H1 (cell line): ENCODE measurements around the gene SCAP. TPM values are rescaled to one million over a fixed set of nuclear protein-coding genes. Genes with fewer than 3 reads are reported as not detected.

Experiments
- CTCF ChIA-PET: fragments of 300-600 bp; sonication (Branson Sonifier 250); formaldehyde crosslinking; loops from one replicate; lab custom pipeline; 2021; ENCODE audit not compliant: partially characterized antibody; lab: Charles Lee
- POLR2A ChIA-PET: fragments of 300-600 bp; sonication (Branson Sonifier 250); formaldehyde crosslinking; loops from one replicate; lab custom pipeline; 2021; ENCODE audit warnings: inconsistent platforms; ENCODE audit not compliant: partially characterized antibody; lab: Charles Lee
- DNase-seq, 2 experiments: peaks; one replicate each; pipeline versions ENCODE4 v3.0.0 to v3.0.0-alpha.2; 2010 to 2022; ENCODE audit warnings: low spot score in 2 of 2, low read depth in 1 of 2, mixed read lengths in 1 of 2
- FAIRE-seq: peaks from 2 replicates; lab custom pipeline; 2011; peaks lifted over from hg19 to GRCh38; lab: Jason Lieb, UNC
- H2AFZ ChIP-seq: 2 replicates; pipeline ENCODE4 v1.8.1; 2012; ENCODE audit warnings: low read length, inconsistent platforms
- H2AK5ac ChIP-seq: 2 replicates; pipeline ENCODE4 v1.6.1; 2013; ENCODE audit warnings: low read depth, low read length
- H2BK120ac ChIP-seq: replicated peaks from 2 replicates; pipeline ENCODE3; 2013; ENCODE audit warnings: low read depth, low read length, inconsistent platforms
- H2BK12ac ChIP-seq: 2 replicates; pipeline ENCODE4 v1.6.1; 2013; ENCODE audit warnings: low read depth, low read length
- H2BK15ac ChIP-seq: 2 replicates; pipeline ENCODE4 v1.6.1; 2013; ENCODE audit warnings: low read length
- H2BK20ac ChIP-seq: 2 replicates; pipeline ENCODE4 v1.6.1; 2013; ENCODE audit warnings: low read length
- H2BK5ac ChIP-seq: 2 replicates; pipeline ENCODE4 v1.6.1; 2013; ENCODE audit warnings: low read depth, low read length
- H3K14ac ChIP-seq: 2 replicates; pipeline ENCODE4 v1.6.1; 2013; ENCODE audit warnings: inconsistent platforms; ENCODE audit not compliant: insufficient read length
- H3K18ac ChIP-seq: 2 replicates; pipeline ENCODE4 v1.6.1; 2013; ENCODE audit warnings: low read length; ENCODE audit errors: extremely low read depth
- H3K23ac ChIP-seq: 2 replicates; pipeline ENCODE4 v1.6.1; 2013; ENCODE audit warnings: inconsistent platforms; ENCODE audit not compliant: insufficient read length
- H3K23me2 ChIP-seq: 2 replicates; pipeline ENCODE4 v1.6.1; 2013; ENCODE audit warnings: low read depth, low read length
- H3K27ac ChIP-seq: 2 replicates; pipeline ENCODE4 v1.6.1; 2011; ENCODE audit warnings: low read depth, low read length, inconsistent platforms
- H3K27me3 ChIP-seq, 4 experiments: replicated peaks in 1 of 4; 1 replicate in 1 of 4; 2 replicates in 3 of 4; pipeline versions ENCODE4 v1.6.1 to v1.8.1; 2011 to 2013; ENCODE audit warnings: low read length in 3 of 4, mild to moderate bottlenecking in 3 of 4, inconsistent platforms in 2 of 4, mixed read lengths in 2 of 4, moderate library complexity in 1 of 4; ENCODE audit not compliant: control insufficient read depth in 3 of 4, insufficient read depth in 3 of 4; ENCODE audit errors: extremely low read depth in 1 of 4
- H3K36me3 ChIP-seq, 4 experiments: 2 replicates each; pipeline versions ENCODE4 v1.6.1 to v1.8.1; 2011 to 2013; ENCODE audit warnings: mild to moderate bottlenecking in 4 of 4, low read length in 3 of 4, moderate library complexity in 2 of 4, control low read depth in 1 of 4, inconsistent platforms in 1 of 4; ENCODE audit not compliant: insufficient read depth in 4 of 4, control insufficient read depth in 2 of 4
- H3K4ac ChIP-seq: replicated peaks from 2 replicates; pipeline ENCODE3; 2013; ENCODE audit warnings: low read length, low read depth, mixed read lengths, inconsistent platforms; ENCODE audit not compliant: insufficient read length
- H3K4me1 ChIP-seq, 4 experiments: replicated peaks in 1 of 4; 1 replicate in 1 of 4; 2 replicates in 3 of 4; pipeline versions ENCODE4 v1.6.1 to v1.8.1; 2011 to 2013; ENCODE audit warnings: low read length in 3 of 4, inconsistent platforms in 2 of 4, mixed read lengths in 1 of 4; ENCODE audit not compliant: insufficient read depth in 4 of 4, control insufficient read depth in 3 of 4
- H3K4me2 ChIP-seq, 2 experiments: 2 replicates each; pipeline versions ENCODE4 v1.6.1 to v1.8.1; 2011 to 2013; ENCODE audit warnings: low read depth in 2 of 2, low read length in 2 of 2, control low read depth in 1 of 2, inconsistent platforms in 1 of 2, mild to moderate bottlenecking in 1 of 2; ENCODE audit not compliant: insufficient read depth in 1 of 2
- H3K4me3 ChIP-seq, 4 experiments: fragments of 200-600, 300-600 bp in 1 of 4; sonication (generic), shearing (Covaris generic), sonication (Bioruptor Twin) in 1 of 4; 2 replicates each; pipeline versions ENCODE4 v1.5.1 to v1.8.1; 2011 to 2016; ENCODE audit warnings: low read length in 4 of 4, low read depth in 3 of 4, control low read depth in 2 of 4, inconsistent platforms in 2 of 4, mild to moderate bottlenecking in 2 of 4, mixed read lengths in 1 of 4, moderate library complexity in 1 of 4; ENCODE audit not compliant: insufficient read depth in 2 of 4; ENCODE audit errors: extremely low read depth in 1 of 4
- H3K56ac ChIP-seq: replicated peaks from 2 replicates; pipeline ENCODE3; 2013; ENCODE audit warnings: low read depth, mild to moderate bottlenecking, mixed read lengths, low read length, inconsistent platforms; ENCODE audit not compliant: insufficient read length
- H3K79me1 ChIP-seq: 2 replicates; pipeline ENCODE4 v1.6.1; 2013; ENCODE audit warnings: low read depth, low read length, control low read depth
- H3K79me2 ChIP-seq, 2 experiments: 2 replicates each; pipeline versions ENCODE4 v1.6.1 to v1.8.1; 2012 to 2013; ENCODE audit warnings: low read length in 2 of 2, mild to moderate bottlenecking in 2 of 2, inconsistent platforms in 1 of 2; ENCODE audit not compliant: insufficient read depth in 2 of 2, control insufficient read depth in 1 of 2
- H3K9ac ChIP-seq, 4 experiments: replicated peaks in 1 of 4; 1 replicate in 1 of 4; 2 replicates in 3 of 4; pipeline versions ENCODE4 v1.6.1 to v1.8.1; 2011 to 2013; ENCODE audit warnings: low read depth in 3 of 4, low read length in 3 of 4, control low read depth in 2 of 4, mild to moderate bottlenecking in 2 of 4, moderate library complexity in 2 of 4, inconsistent platforms in 1 of 4; ENCODE audit errors: extremely low read depth in 1 of 4
- H3K9me3 ChIP-seq, 2 experiments: 2 replicates each; pipeline versions ENCODE4 v1.6.1 to v1.8.1; 2012 to 2013; ENCODE audit warnings: mild to moderate bottlenecking in 2 of 2, moderate library complexity in 2 of 2, control low read depth in 1 of 2, inconsistent platforms in 1 of 2, low read depth in 1 of 2, low read length in 1 of 2, mixed read lengths in 1 of 2; ENCODE audit not compliant: insufficient read depth in 2 of 2
- H4K20me1 ChIP-seq, 2 experiments: replicated peaks in 1 of 2; 2 replicates each; pipeline versions ENCODE3 to v1.8.1; 2011 to 2013; ENCODE audit warnings: inconsistent platforms in 2 of 2, low read length in 2 of 2, mild to moderate bottlenecking in 1 of 2; ENCODE audit not compliant: insufficient read depth in 2 of 2, control insufficient read depth in 1 of 2
- H4K5ac ChIP-seq: 2 replicates; pipeline ENCODE4 v1.6.1; 2013; ENCODE audit warnings: low read length, low read depth, mixed read lengths, inconsistent platforms; ENCODE audit not compliant: insufficient read length
- H4K8ac ChIP-seq: 2 replicates; pipeline ENCODE4 v1.8.0; 2013; ENCODE audit warnings: mild to moderate bottlenecking, moderate library complexity, low read length, inconsistent platforms; ENCODE audit not compliant: insufficient read depth; ENCODE audit errors: extremely low read depth
- H4K91ac ChIP-seq: replicated peaks from 2 replicates; pipeline ENCODE3; 2013; ENCODE audit warnings: low read length, mixed read lengths, inconsistent platforms; ENCODE audit not compliant: insufficient read length
- HDAC2 ChIP-seq, 2 experiments: fragments of 300-600 bp in 1 of 2; sonication (generic) in 1 of 2; IDR thresholded peaks; 2 replicates each; pipeline ENCODE4 v1.6.1; 2011 to 2012; ENCODE audit warnings: low read depth in 2 of 2, low read length in 2 of 2, mild to moderate bottlenecking in 2 of 2, moderate library complexity in 2 of 2, borderline replicate concordance in 1 of 2, inconsistent platforms in 1 of 2
- TAF7 ChIP-seq: optimal IDR thresholded peaks from 2 replicates; pipeline ENCODE3; 2011; ENCODE audit warnings: low read depth, mild to moderate bottlenecking, inconsistent platforms, low read length, moderate library complexity, borderline replicate concordance
- polyA plus RNA-seq, 7 experiments: library from polyadenylated mRNA; depleted of rRNA in 3 of 7; stranded (reverse) in 5 of 7; unstranded in 2 of 7; fragments of >200 nt in 5 of 7; fragments of 200-250 nt in 2 of 7; gene quantifications; 1 replicate in 5 of 7; 2 replicates in 1 of 7; 4 replicates in 1 of 7; pipeline versions ENCODE4 v1.2.1 to v1.2.3, GENCODE V29; 2011 to 2013; ENCODE audit warnings: missing spikeins in 2 of 7, mixed read lengths in 2 of 7
- total RNA-seq: library from RNA; stranded (reverse); fragmentation: NEBNext Ultra II Directional; extraction: Animal tissue kit (Norgen Biotek cat#: 25700); gene quantifications from 2 replicates; pipeline ENCODE4 v1.2.1, GENCODE V29; 2021

Gene SCAP
- total and polyA plus RNA-seq, 2 of the 8 experiments (the other 6 are each of a cell fraction or from before 2014, with no cell fraction given) = 74.0 to 114 TPM

GRCh38 chr3:47520756-47521155, 45.0 kb upstream of the SCAP start:
- Histone ChIP-seq H3K4me2 (peak overlapping the region; percentile 8 to 25; a peak in 1 of 4 replicates), H3K36me3 (no peaks in the 10 kb centered on the region), H4K20me1 (no peaks in the 10 kb centered on the region), H3K79me1 (no peaks in the 10 kb centered on the region), H3K4ac (no peak overlapping the region), H3K18ac (no peak overlapping the region), H4K91ac (peak overlapping the region; percentile 54), H3K23ac (no peak overlapping the region), H3K27me3 (peaks cover 3 to 14% (median 13%) of the 10 kb centered on the region in 4 experiments), H2BK12ac (0 out of 2 replicates have a peak overlapping the region, but pooled peaks have one; percentile 79), H4K8ac (no peak overlapping the region)
- DNase-seq = peak in 1 of 2 experiments; percentile 49
- TF ChIP-seq HDAC2 (IDR thresholded peaks at IDR 0.05; ENCODE audit: borderline replicate concordance in 1 of 2, low read depth in 2 of 2, low read length in 2 of 2) (no peak), TAF7 (no peak)
- TF ChIP-seq, all 59 proteins: peak for 0
- H3K9me3 ChIP-seq = no peaks in the 10 kb centered on the region
- H2AK5ac ChIP-seq = no peak overlapping the region
- no peak overlapping the region for H2BK20ac ChIP-seq
- H2BK15ac ChIP-seq = no peak overlapping the region
- POLR2A ChIA-PET = interaction anchor here (0.8 to 2.6 kb wide), 9 partner anchors 9 to 330 kb away, joined by 3 to 9 read pairs (median 3); no protein-coding TSS in a partner anchor
- H3K56ac ChIP-seq = no peak overlapping the region
- no peak overlapping the region for H3K27ac ChIP-seq
- FAIRE-seq = no peak
- H3K23me2 ChIP-seq = no peaks in the 10 kb centered on the region
- no peak overlapping the region for H2BK120ac ChIP-seq
- H3K4me3 ChIP-seq = no peak overlapping the region
- CTCF ChIA-PET = interaction anchor here (0.7 to 5.0 kb wide), 24 partner anchors 11 to 304 kb away, joined by 3 to 34 read pairs (median 6); no protein-coding TSS in a partner anchor
- no peak overlapping the region for H3K9ac ChIP-seq
- H2BK5ac ChIP-seq = no peak overlapping the region
- H3K79me2 ChIP-seq = no peaks in the 10 kb centered on the region
- no peak overlapping the region for H4K5ac ChIP-seq
- H2AFZ ChIP-seq = peak overlapping the region; percentile 19; the same call in 1 of the 2 replicates
- H3K4me1 ChIP-seq = peaks cover 0 to 11% (median 2%) of the 10 kb centered on the region in 4 experiments; a peak in 4 of 7 replicates
- no peak overlapping the region for H3K14ac ChIP-seq
